NCI-H1436 treated with DMSO at 0.1 percent for 48 hours (cell line): ENCODE results near the gene LIFR.

ENCODE experiments used
- DNase-seq: peaks from one replicate; lab custom pipeline; 2025; lab: John Stamatoyannopoulos, UW

Gene LIFR

GRCh38 chr5:38465702-38466423 is 90.6 kb downstream of the LIFR start:
- DNase-seq: no peak

GRCh38 chr5:38465061-38465460 is 91.4 kb downstream of the LIFR start:
- DNase-seq: peak; percentile 6

- no peak for DNase-seq
Observed at GRCh38 chr5:38463634-38464521, 92.6 kb downstream of the LIFR start.

GRCh38 chr5:38462976-38463633 is 93.3 kb downstream of the LIFR start:
- no peak for DNase-seq

GRCh38 chr5:38458174-38458573 is 98.3 kb downstream of the LIFR start:
- DNase-seq: no peak

DNA sequence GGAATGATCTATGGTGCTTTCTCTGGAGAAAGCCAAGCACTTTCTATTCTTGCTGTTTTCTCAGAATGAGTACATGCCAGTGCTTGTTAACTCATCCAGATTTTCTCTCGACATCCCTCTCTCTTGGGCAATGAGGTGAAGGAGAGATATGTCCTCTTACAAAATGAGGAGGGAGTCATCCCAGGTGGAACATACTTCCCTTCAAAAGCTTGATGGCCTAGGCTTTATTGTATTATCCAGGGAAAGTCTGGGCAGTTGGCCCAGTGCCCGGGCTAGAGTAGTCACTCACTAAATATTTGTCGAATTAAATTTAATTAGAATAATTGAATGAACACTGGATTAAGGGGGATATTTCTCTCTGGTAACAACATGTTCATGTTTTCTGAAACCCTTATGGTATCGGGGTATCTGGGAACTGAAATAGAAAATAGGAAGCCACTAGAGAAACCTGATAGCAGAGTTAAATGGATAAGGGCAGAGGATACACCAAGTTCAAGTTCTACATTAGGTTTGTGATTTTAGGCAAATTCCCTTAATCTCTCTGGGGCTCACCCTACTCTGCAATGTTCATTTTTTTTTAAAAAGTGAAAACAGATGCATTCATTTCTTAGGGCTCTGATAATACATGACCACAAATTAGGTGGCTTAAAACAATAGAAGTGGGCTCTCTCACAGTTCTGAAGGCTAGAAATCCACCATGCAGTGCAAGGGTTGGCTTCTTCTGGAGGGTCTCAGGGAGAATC is 99.6 kb downstream of the LIFR start:
- no peak for DNase-seq

- DNase-seq: no peak
Observed at GRCh38 chr5:38455796-38456330, 100.6 kb downstream of the LIFR start.

DNA sequence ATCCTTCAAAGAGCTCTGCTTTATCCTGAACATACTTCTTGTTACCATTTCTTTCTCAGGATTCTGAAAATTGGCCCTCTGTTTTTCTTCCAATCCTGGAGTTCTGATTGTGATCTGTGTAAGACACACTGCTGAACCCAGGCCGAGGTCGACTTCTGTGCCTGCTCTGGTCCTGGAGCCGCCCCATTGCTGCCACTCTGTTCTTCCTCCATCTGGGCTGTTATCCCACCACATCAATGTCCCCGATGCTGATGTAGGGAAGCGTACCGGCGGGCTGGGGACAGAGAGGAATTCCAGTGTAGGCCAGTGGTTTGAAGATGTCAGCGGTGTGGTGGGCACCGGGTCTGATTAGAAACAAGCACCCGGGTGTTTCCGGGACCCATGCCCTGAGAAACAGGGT is 102.5 kb downstream of the LIFR start:
- DNase-seq: no peak

DNA sequence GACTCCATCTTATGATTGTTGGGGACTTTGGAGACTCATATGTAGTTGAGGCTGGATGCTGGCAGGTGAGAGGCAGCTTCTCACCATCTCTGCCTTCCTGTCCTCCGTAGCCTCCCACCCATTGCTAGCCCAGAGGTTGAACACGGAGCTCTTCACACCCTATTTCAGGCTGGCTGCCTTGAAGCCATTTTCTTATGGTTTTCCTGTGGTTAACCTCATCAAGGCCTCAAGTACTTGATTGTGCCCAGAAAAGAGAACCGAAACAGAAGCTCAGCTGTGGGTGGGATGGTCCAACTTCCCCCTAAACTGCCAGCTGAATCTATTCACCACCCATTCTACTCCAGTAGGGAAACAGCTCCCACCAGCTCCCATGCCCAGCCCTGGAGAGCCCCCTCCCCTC is 102.9 kb downstream of the LIFR start:
- DNase-seq: no peak

DNA sequence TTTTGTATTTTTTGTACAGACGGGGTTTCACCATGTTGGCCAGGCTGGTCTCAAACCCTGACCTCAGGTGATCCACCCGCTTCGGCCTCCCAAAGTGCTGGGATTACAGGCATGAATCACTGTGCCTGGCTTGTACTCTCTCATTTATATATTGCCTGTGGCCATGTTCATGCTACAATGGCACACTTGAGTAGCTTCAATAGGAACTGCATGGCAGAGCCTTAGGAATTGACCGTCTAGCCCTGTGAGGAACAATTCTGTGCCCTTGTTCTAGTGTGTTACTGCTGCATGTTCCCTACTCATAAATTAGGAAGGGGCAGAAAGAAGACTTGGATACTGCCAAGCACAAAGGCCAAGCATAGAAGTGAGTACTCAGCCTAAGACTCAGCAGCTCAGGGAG is 104.2 kb downstream of the LIFR start:
- no peak for DNase-seq

DNA sequence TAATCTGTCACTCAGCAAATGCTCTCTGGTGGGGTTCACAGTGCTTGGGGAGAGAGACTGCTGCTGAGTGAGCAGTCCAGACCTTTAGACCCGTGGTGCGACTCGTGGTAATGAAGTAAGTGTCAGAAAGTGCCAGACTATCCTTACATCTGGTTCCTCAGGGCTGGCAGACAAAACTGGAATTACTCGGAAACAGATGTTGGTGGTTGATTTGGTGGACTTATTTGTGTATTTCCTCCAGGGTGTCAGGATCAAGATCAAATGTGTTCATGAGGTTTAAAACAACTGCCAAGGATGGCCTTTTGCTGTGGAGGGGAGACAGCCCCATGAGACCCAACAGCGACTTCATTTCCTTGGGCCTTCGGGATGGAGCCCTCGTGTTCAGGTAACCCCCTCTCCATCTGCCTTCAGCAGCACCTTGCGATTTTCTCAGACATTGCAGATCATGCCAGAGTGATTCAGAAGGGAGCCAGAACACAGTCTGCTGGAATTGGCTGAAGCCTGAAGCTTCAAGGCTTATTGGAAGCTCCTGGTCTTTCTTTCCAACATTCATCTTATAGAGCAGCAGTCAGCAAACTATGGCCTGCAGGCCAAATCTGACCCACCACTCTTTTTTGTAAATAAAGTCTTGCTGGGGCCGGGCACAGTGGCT is 105.2 kb downstream of the LIFR start:
- DNase-seq: no peak

DNA sequence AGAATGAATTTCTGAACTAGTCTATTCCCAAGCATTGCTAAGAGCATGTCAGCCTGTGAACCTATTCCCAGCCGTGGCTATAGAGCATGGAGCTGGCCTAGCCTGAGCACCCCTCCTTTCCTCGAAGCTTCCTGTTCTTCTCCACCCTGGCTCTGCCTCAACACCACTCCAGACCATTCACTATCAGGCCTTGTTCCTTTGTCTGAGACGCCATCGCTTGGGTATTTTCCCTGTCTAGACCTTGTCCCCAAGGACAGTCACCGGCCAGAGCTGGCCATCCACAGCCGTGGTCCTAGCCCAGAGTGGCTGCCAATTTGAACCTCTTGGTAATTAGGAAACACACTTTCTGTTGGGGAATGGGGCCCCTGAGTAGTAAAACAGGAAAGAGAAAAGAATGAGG is 105.8 kb downstream of the LIFR start:
- no peak for DNase-seq

GRCh38 chr5:38448568-38449350 is 107.7 kb downstream of the LIFR start:
- DNase-seq: no peak

- DNase-seq: no peak
Observed at GRCh38 chr5:38447786-38448185, 108.7 kb downstream of the LIFR start.

DNA sequence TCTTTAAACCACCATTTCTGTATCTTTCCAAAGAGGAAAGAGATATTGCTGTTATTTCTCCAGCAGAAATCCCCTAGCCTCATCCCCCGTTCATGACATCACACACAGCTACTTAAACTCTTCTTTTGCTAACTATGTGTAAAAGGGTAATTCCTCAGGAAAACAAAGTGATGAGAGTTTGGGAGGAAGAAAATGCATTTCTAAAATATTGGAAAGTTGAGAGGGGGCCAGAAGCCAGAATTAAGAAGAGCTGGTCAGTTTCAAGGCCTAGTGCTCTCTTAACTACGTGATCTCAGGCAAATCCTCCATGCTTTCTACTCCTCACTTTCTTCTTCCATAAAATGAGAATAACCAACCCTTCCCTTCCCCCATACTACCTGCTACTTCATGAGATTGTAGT is 109.4 kb downstream of the LIFR start:
- no peak for DNase-seq

DNA sequence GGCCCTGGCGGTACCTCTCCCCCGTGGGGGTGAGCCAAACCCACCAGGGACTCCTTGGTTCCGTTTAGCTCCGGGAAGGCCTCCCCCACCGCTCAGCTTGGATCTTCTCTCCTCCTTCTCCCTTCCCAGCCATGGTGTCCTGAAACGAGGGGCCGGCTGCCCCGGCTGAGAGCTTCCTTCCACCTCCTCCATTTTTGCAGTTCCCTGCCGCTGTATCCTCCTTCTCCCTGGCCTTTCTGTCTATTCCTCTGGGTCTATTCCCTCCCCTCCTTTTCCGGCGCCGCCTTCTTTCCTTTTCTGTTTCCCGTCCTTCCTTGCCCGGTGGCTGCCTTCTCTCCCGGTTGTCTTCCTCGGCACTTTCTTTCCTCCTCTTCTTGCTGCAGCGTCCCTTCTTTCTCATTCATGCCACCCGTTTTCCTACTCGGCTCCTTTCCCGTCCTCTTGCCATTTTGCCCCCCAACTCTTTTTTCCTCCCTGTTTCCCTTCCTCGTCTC is 110.4 kb downstream of the LIFR start:
- no peak for DNase-seq

DNA sequence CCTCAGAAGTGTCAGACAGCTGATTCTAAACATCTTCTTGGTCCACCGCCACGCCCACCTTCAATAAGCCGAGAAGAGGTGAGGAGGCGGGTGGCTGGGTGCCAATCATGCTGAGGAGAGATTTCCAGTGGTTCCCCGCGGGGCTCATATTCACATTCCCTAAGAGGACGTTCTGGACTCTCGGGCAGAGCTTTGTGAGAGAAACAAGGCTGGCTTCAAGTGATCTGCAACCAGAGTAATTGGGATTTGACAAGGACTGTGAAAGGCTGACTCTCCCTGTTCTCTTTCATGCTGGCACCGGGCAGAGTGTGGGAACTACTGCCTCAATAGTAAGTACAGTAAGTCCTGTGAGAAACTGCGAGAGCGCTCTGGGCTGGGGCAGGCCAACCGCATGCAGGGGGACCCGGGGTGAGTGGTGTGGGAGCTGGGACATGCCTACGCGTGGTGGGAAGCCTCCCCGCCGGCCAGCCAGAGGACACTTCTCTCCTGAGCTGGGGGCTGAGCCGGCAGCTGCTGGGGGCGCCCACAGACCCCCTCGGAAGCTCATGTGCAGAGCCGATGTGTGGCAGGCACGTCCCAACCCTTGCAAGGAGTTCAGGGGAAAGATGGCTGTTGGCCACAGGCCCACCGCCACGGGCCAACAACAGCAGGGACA is 110.9 kb downstream of the LIFR start:
- no peak for DNase-seq

GRCh38 chr5:38443390-38443789 is 113.1 kb downstream of the LIFR start:
- DNase-seq: no peak

DNA sequence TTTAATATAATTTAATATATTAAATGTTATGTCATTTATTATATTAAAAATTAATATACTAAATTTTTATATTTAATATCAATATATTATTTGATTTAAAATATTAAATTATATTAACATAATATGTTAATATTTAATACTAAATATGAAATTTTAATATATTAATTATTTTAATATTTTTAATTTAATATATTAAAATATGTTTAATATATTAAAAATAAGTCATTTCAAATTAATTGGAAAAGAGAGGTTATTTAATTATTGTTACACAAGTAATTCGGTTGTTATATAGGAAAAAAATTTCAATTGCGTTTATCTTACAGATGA is 114.2 kb downstream of the LIFR start:
- no peak for DNase-seq
